M059J (cell line): ENCODE measurements around the gene PIGT. TPM values are rescaled to one million over a fixed set of nuclear protein-coding genes. Genes with fewer than 3 reads are reported as not detected.
A peak's percentile ranks its signal among the peaks of the same experiment; 100 is the strongest.
"Not testable (repeated sequence)": the region's sequence is repeated elsewhere in the genome, so short reads cannot be mapped to it uniquely, and the experiment has no call there.

Experiments
- DNase-seq: peaks from one replicate; pipeline ENCODE4 v3.0.0-alpha.2; 2012; ENCODE audit warnings: low read depth
- total RNA-seq: library from RNA; depleted of rRNA; stranded (reverse); fragments of >200 nt; shearing (Covaris generic); gene quantifications from 2 replicates; pipeline ENCODE4 v1.2.3, GENCODE V29; 2014; rRNA removed

The PIGT gene
- total RNA-seq, 1 experiment from 2014 or later: 270 TPM

- no peak for DNase-seq
Observed at GRCh38 chr20:45462711-45463509, 47.0 kb downstream of the PIGT start.

- no peak for DNase-seq
Observed at GRCh38 chr20:45463709-45464108, 47.8 kb downstream of the PIGT start.

- DNase-seq: no peak
Observed at GRCh38 chr20:45465491-45466266, 49.7 kb downstream of the PIGT start.

DNA sequence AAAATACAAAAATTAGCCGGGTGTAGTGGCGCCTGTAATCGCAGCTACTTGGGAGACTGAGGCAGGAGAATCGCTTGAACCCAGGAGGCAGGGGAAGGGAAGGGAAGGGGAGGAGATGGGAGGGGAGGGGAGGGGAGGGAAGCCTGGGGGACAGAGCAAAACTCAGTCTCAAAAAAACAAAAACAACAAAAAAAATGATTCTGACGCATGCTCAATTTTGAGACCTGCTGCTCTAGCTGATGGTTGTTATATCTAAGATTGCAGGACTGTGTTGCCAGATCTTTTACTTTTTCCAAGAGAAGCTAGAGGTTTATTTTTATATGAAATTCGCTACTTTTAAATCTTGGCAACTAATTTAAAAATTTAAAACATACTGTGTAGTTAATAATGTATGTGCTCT, 51.2 kb downstream of the PIGT start:
- DNase-seq: no peak

DNA sequence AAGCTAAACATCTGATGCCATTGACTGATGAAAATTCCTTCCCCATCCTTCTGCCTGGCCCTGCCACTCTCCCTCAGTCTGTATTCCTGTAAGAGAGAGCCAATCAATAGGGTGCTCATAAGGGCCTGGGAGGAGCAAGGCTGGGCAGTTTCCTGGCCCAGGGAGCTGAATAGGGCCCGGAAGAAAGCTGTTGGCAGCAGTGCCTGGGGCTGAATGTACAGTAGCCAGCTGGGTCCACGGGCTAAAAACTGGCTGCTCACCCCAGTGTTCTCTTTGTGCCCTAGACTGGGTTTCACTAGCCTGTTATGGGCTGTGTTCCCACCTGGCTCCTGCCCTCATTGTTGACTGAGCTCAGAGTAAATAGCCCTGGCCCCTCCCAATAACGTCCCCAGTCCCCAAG, 51.9 kb downstream of the PIGT start:
- no peak for DNase-seq

- no peak for DNase-seq
Observed at GRCh38 chr20:45469336-45470261, 53.7 kb downstream of the PIGT start, which contains the start of gene WFDC2. Gene WFDC2, plus strand, starts transcription at chr20:45469753. Its CDS starts 29 bp downstream, at chr20:45469782.

- peak; percentile 26 for DNase-seq
Observed at GRCh38 chr20:45470262-45470931, 54.5 kb downstream of the PIGT start.

DNA sequence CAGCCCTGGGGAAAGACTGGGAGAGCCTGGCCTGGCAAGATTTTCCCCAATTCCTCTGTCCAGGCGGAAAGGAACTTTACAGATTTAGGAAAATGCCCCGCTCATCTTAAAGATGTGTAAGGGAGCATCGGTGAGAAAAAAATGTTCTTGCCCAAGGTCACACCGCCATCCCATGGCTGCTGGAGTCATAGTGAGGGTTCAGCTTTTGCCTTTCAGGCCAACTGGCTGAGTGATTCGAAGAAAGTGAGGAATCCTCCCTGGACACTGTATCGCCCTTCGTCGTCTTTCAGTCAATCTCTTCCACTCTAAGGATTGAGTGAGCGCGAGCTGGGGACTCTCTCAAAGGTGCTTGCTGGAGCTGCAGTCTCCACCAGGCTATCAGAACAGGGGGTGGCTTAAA, 55.0 kb downstream of the PIGT start:
- peak; percentile 14 for DNase-seq

- not testable (repeated sequence) for DNase-seq
Observed at GRCh38 chr20:45472286-45472685, 56.3 kb downstream of the PIGT start.

Other genes starting within 250 kb of the PIGT start
- not detected in 2 replicates for gene PI3, start 241.2 kb upstream of the PIGT start, total RNA-seq
- gene SEMG1, start 209.1 kb upstream of the PIGT start, total RNA-seq: not detected in 2 replicates
- gene SEMG2, start 194.8 kb upstream of the PIGT start, total RNA-seq: not detected in 2 replicates
- gene SLPI, start 161.6 kb upstream of the PIGT start, total RNA-seq: 0.30 TPM in 1 of 2 replicates, not detected in the other
- not detected in 2 replicates for gene RBPJL, start 109.3 kb upstream of the PIGT start, total RNA-seq
- gene MATN4, start 107.8 kb upstream of the PIGT start, total RNA-seq: not detected in 2 replicates
- 177 and 189 TPM in 2 replicates for gene SDC4, start 67.7 kb upstream of the PIGT start, total RNA-seq
- gene SYS1, start 53.0 kb upstream of the PIGT start, total RNA-seq: 26.7 and 29.4 TPM in 2 replicates
- gene TP53TG5, start 37.8 kb upstream of the PIGT start, total RNA-seq: not detected in 2 replicates
- 15.4 and 17.6 TPM in 2 replicates for gene DBNDD2, start 7.9 kb upstream of the PIGT start, total RNA-seq
- gene WFDC2, start 53.6 kb downstream of the PIGT start, total RNA-seq: not detected in 2 replicates
- not detected in 2 replicates for gene SPINT3, start 99.5 kb downstream of the PIGT start, total RNA-seq
- not detected in 2 replicates for gene WFDC6, start 123.3 kb downstream of the PIGT start, total RNA-seq
- not detected in 2 replicates for gene EPPIN, start 131.3 kb downstream of the PIGT start, total RNA-seq
- not detected in 2 replicates for gene WFDC8, start 163.1 kb downstream of the PIGT start, total RNA-seq
- gene WFDC10A, start 213.6 kb downstream of the PIGT start, total RNA-seq: not detected in 2 replicates
- gene WFDC9, start 215.1 kb downstream of the PIGT start, total RNA-seq: not detected in 2 replicates